Measurements from ENCODE around the gene EPB41.

DNA sequence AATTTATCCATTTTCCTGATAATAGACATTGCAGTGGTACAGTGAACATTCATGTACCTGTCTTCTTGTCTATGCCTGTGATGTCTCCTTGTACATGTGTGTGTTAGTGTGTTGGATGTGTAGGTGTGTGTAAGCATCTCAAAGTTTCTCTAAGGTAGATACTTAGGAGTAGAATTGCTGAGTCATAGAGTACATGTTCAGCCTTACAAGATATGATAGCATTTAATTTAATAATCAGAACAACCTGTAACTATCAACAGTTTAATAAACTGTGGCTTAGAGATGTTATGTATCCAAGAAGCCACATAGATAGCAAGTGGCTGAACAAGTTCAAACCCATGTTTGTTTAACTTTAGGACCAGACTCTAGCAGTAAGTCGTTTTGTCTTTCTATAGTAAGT, 35.6 kb downstream of the EPB41 start:
- TF ChIP-seq CTCF (IDR thresholded peaks at IDR 0.05) (no peak), POLR2A (IDR thresholded peaks at IDR 0.05) (no peak), POLR2AphosphoS5 (IDR thresholded peaks at IDR 0.05) (no peak)
